ENCODE data around the gene RRP1B. TPM values are rescaled to one million over a fixed set of nuclear protein-coding genes. Genes with fewer than 3 reads are reported as not detected.

Gene RRP1B
- total and polyA plus RNA-seq, 2 of the 13 experiments (the other 11 are each of a cell fraction or from before 2014, with no cell fraction given) = 16.3 to 46.2 TPM

DNA sequence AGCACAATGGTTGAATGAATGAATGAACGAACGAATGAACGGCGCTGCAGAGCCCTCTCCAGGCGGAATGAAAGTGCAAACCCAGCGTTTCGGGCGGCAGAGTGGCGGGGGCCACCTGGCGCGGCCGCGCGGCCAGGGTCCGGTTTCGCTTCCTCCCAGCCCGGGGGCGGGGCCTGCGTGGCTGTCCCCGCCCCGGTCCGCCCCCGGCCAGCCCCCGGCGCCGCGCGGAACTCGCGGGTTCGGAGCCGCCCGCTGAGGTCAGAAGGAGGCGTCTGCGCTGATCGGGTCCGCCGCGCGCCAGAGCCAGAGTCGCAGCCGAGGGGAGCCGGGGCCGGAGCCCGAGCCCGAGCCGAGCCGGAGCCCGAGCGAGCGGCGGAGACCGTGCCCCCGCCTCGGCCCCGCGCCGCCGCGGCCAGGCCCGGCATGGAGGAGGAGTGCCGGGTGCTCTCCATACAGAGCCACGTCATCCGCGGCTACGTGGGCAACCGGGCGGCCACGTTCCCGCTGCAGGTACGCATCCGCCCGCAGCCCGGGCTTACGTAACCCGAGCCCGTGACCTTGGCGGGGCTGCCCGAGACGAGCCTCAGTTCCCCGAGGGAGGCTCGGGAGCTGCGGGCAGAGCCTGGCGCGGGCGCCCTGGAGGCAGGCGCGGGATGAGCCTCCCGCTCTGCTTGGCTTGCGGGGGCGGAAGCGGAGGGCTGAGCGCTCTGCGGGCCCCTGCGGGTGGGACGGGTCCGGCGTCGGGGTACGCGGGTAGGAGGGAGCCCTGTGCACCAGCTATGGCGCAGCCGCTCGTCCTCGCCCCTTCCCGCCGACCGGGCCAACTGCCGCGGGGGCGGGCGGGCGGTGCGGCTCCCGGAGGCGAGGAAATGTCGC is 59.8 kb downstream of the RRP1B start, which contains the start of gene PDXK:
Gene PDXK (plus strand): TSS at position 258 of the 876 bp plus-strand sequence. CDS start 166 bp downstream, at position 424.
- intact Hi-C loops (cut with micrococcal nuclease; ENCODE audit: unreplicated experiment) = no loop called here
- Histone ChIP-seq H4K20me1 (ENCODE audit: insufficient read depth, low read length) (peaks cover 27% of the 10 kb centered on the region), H3K79me2 (ENCODE audit: insufficient read depth, low read length) (peaks cover 47% of the 10 kb centered on the region), H2AFZ (ENCODE audit: low read length) (no peak within 1 kb of the TSS), H3K36me3 (replicated peaks in 1 of 2; ENCODE audit: control insufficient read depth in 1 of 2, insufficient read depth in 2 of 2, low read length in 2 of 2) (peaks cover 5 to 16% of the 10 kb centered on the region in 2 experiments; a peak in 4 of 5 replicates), H3K27ac (ENCODE audit: extremely low read length, insufficient read depth, low read length) (peak within 1 kb of the TSS; percentile 73), H3K9me3 (ENCODE audit: low read length) (no peaks in the 10 kb centered on the region), H3K27me3 (ENCODE audit: control insufficient read depth in 1 of 2, insufficient read depth in 2 of 2, low read length in 2 of 2) (peaks cover 2 to 4% of the 10 kb centered on the region in 2 experiments; a peak in 2 of 5 replicates), H3K9ac (ENCODE audit: insufficient read depth, low read depth, low read length) (peak within 1 kb of the TSS; percentile 93), H3K4me3 (replicated peaks in 1 of 3; ENCODE audit: insufficient read depth in 1 of 3, low read depth in 2 of 3, low read length in 3 of 3) (peak within 1 kb of the TSS; percentile 79 to 97 (median 91)), H3K4me1 (ENCODE audit: insufficient read depth, low read length) (peaks cover 45% of the 10 kb centered on the region), H3K4me2 (ENCODE audit: low read depth, low read length) (peak within 1 kb of the TSS; percentile 98)
- 4% methylated on average over 4 of the region's 117 CpGs for WGBS (ENCODE audit: low lambda C conversion rate)
- ChIA-PET CTCF (ENCODE audit: low intra/inter-chr PET ratio, low total read pairs) (no interaction called here), POLR2A (interaction anchor here (0.8 to 2.7 kb wide), 5 partner anchors 9 to 19 kb away, joined by 3 to 43 read pairs (median 5); no protein-coding TSS in a partner anchor)
- in situ Hi-C loops (cut with HindIII; ENCODE audit: extremely low pct_ligation_motif_present, low pct_unique_long_range_greater_than_20kb) = no loop called here
- peak; percentile 82 for ATAC-seq
- no peak for FAIRE-seq
- BruUV-seq (replicated peaks) = no TSS peak
- DNase-seq (ENCODE audit: low spot score) = peak; percentile 67
- TF ChIP-seq ZNF205 (CRISPR knock-in tag; IDR thresholded peaks at IDR 0.05) (0 out of 2 replicates have a peak, but pooled peaks have one; percentile 29), ZNF761 (CRISPR knock-in tag; conservative IDR thresholded peaks at IDR 0.05) (peak; percentile 90; the same call in 1 of the 2 replicates), ZKSCAN5 (CRISPR knock-in tag; IDR thresholded peaks at IDR 0.05) (no peak), ZNF615 (CRISPR knock-in tag; IDR thresholded peaks at IDR 0.05; ENCODE audit: borderline replicate concordance) (no peak), TCF12 (IDR thresholded peaks at IDR 0.05) (no peak), TCF12 (CRISPR knock-in tag; IDR thresholded peaks at IDR 0.05) (0 out of 2 replicates have a peak, but pooled peaks have one; percentile 5), KLF16 (CRISPR knock-in tag; IDR thresholded peaks at IDR 0.05) (0 out of 4 replicates have a peak, but pooled peaks of 1 of the 2 experiments have one; percentile 24), ZFY (CRISPR knock-in tag; IDR thresholded peaks at IDR 0.05) (peak; percentile 81), SOX13 (IDR thresholded peaks at IDR 0.05) (no peak), SOX13 (CRISPR knock-in tag; conservative IDR thresholded peaks at IDR 0.05 in 1 of 2, IDR thresholded peaks at IDR 0.05 in 1 of 2) (peak in 1 of 2 experiments; percentile 36; a peak in 1 of 4 replicates), CCDC6 (CRISPR knock-in tag; IDR thresholded peaks at IDR 0.05) (peak; percentile 48; the same call in 1 of the 2 replicates), ZNF607 (CRISPR knock-in tag; IDR thresholded peaks at IDR 0.05; ENCODE audit: borderline replicate concordance) (peak; percentile 55; the same call in 1 of the 2 replicates), FOXO1 (CRISPR knock-in tag; IDR thresholded peaks at IDR 0.05) (peak; percentile 67), PPARG (CRISPR knock-in tag; conservative IDR thresholded peaks at IDR 0.05) (0 out of 2 replicates have a peak, but pooled peaks have one; percentile 18), POLR2A (IDR thresholded peaks at IDR 0.05; ENCODE audit: insufficient read depth in 1 of 2, low read depth in 2 of 2, low read length in 2 of 2) (peak in 1 of 2 experiments; percentile 64; a peak in 2 of 4 replicates), ASH2L (IDR thresholded peaks at IDR 0.05; ENCODE audit: insufficient read length, low read depth, low read length) (peak; percentile 46), NR2C2 (CRISPR knock-in tag; IDR thresholded peaks at IDR 0.05; ENCODE audit: borderline replicate concordance) (peak; percentile 30), AGO1 (IDR thresholded peaks at IDR 0.05; ENCODE audit: low read depth, low read length, poor library complexity, severe bottlenecking) (no peak), TMF1 (CRISPR knock-in tag; IDR thresholded peaks at IDR 0.05; ENCODE audit: low read depth) (peak; percentile 78; the same call in 1 of the 2 replicates), MTA1 (CRISPR knock-in tag; IDR thresholded peaks at IDR 0.05; ENCODE audit: borderline replicate concordance) (peak; percentile 12; the same call in 1 of the 2 replicates), ZNF773 (CRISPR knock-in tag; IDR thresholded peaks at IDR 0.05; ENCODE audit: borderline replicate concordance) (no peak), GLI4 (CRISPR knock-in tag; IDR thresholded peaks at IDR 0.05; ENCODE audit: borderline replicate concordance) (peak; percentile 86; the same call in 1 of the 2 replicates)
- TF ChIP-seq, protein P1, sequence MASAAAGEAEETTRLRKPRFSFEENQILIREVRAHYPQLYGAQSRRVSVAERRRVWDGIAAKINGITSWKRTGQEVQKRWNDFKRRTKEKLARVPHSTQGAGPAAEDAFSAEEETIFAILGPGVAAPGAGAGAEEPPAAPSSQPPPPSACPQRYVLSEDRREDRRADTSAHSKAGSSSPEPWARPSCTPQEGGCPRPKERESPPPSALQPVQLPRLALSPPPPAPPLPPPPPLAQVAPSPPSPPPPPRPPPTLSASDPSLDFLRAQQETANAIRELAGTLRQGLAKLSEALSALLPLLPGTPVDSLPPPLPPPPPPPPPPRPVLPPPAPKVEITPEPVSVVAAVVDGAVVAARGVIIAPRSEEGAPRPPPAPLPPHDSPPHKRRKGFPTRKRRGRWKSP (CRISPR knock-in tag; IDR thresholded peaks at IDR 0.05) = 0 out of 2 replicates have a peak, but pooled peaks have one; percentile 2
- TF ChIP-seq, protein P2, sequence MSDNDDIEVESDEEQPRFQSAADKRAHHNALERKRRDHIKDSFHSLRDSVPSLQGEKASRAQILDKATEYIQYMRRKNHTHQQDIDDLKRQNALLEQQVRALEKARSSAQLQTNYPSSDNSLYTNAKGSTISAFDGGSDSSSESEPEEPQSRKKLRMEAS (IDR thresholded peaks at IDR 0.05) = peak; percentile 5; the same call in 1 of the 2 replicates
